GM19239 (cell line): ENCODE measurements around the gene PTPRN2.

Experiments
- DNase-seq: peaks from one replicate; pipeline ENCODE4 v3.0.0; 2011; ENCODE audit warnings: low spot score; ENCODE audit not compliant: insufficient read length
- FAIRE-seq: peaks from 2 replicates; lab custom pipeline; 2011; peaks lifted over from hg19 to GRCh38; lab: Jason Lieb, UNC

PTPRN2 gene

DNA sequence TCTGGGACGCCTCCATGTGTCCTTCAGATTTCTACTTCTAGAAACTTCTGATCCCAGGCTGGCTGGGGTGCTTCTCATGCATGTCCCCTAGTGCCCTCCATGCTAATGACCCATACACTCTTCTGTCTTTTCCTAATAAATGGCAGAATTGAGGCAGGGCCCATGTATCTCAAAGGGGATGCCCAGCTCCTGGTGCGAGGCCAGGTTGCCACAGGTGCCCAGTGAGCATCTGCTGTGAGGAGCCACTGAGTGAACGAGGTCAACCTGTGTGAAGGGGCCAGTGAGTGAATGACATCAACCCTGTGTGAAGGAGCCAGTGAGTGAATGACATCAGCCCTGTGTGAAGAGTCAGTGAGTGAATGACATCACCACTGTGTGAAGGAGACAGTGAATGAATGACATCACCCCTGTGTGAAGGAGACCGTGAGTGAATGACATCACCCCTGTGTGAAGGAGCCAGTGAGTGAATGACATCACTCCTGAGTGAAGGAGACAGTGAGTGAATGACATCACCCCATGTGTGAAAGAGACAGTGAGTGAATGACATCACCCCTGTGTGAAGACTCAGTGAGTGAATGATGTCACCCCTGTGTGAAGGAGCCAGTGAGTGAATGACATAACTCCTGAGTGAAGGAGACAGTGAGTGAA, 478.9 kb downstream of the PTPRN2 start:
- DNase-seq (no peak), FAIRE-seq (no peak)

GRCh38 chr7:158107806-158108205, 479.8 kb downstream of the PTPRN2 start:
- no peak for FAIRE-seq
- DNase-seq, result no peak

- FAIRE-seq, result no peak
- no peak for DNase-seq
Observed at GRCh38 chr7:158106272-158106671, 481.4 kb downstream of the PTPRN2 start.

- no peak for DNase-seq
- no peak for FAIRE-seq
Observed at GRCh38 chr7:158103378-158103777, 484.2 kb downstream of the PTPRN2 start.

GRCh38 chr7:158102897-158103296, 484.7 kb downstream of the PTPRN2 start:
- DNase-seq, result no peak
- FAIRE-seq, result no peak

DNA sequence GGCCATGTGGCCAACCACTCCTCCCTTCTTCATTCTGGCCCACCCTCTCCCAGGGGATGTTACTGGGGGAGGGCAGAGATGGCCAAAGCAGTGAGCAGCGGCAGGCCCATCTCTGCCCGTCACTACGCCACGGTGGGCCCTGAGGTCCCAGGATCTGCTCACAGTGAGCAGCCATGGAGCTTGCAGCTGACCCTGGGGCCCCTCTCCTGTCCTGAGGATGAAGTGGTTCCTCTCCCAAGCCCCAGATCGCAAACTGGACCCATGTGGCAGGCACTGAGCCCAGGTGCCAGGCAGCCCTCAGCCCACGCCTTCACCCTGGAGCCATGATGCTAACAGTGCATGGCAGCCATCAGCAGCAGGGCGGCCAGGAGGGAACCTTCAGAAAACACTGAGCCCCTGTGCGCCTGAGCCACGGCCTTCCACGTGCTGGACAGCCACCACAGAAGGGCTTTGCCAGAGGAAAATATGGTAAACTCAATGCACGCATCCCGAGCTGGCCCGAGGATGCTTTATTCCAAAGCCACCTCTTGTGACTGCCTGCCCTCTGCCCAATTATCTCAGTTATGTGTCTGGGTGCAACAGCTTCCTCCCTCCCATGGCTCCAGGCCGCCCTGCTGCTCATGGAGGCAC, 485.7 kb downstream of the PTPRN2 start:
- DNase-seq (no peak), FAIRE-seq (no peak)

- no peak for FAIRE-seq
- no peak for DNase-seq
Observed at GRCh38 chr7:158098125-158099030, 489.2 kb downstream of the PTPRN2 start.

- DNase-seq (no peak), FAIRE-seq (no peak)
Observed at GRCh38 chr7:158097453-158098124, 490.0 kb downstream of the PTPRN2 start.

DNA sequence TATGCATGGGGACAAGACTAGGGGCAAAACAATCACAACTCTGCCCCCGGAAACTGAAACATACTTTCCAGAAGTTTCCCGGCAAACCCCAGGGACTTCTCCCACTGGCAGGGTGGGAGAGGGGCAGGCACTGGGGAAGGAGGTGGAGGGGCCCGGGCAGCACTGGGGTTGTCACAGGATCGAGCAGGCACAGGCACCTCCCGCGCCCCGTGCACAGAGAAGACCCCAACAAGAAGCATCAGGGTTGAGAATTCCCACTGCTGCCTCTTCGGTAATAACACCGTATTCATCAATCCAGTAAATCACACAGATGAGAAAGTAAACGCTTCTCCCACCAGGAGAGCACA, 490.5 kb downstream of the PTPRN2 start:
- DNase-seq (no peak), FAIRE-seq (no peak)

- no peak for FAIRE-seq
Observed at GRCh38 chr7:158096582-158096981, 491.0 kb downstream of the PTPRN2 start.

DNA sequence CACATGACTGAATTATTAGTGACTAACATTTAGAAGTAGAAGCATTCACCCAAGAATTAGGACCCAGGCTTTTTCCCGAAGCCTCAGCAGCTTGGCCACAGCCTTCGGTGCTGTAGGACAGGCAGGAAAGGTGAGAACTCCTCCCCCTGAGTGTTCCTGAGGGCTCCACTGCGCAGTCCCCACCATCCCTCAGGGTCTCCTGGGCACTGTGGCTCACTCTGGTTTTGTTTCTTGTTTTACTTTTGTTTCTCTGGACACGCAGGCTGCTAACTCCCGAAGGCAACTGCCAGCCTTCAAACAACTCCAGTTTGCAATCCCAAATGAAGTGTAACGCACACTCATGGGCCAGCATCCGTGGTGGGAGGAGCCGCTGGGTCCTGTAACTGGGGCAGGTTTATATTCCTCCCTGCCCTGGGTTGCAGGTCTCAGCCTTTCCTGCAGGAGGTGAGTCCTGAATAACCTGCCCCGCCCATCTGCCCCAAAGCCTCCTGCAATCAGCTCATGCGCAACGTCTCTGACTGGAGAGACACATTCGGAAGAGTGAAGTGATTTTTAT, 492.9 kb downstream of the PTPRN2 start:
- no peak for FAIRE-seq
- DNase-seq, result no peak

More at GRCh38 chr7:158096582-158096981, 491.0 kb downstream of the PTPRN2 start:
- no peak for DNase-seq

- no peak for DNase-seq
- no peak for FAIRE-seq
Observed at GRCh38 chr7:158094046-158094445, 493.6 kb downstream of the PTPRN2 start.

DNA sequence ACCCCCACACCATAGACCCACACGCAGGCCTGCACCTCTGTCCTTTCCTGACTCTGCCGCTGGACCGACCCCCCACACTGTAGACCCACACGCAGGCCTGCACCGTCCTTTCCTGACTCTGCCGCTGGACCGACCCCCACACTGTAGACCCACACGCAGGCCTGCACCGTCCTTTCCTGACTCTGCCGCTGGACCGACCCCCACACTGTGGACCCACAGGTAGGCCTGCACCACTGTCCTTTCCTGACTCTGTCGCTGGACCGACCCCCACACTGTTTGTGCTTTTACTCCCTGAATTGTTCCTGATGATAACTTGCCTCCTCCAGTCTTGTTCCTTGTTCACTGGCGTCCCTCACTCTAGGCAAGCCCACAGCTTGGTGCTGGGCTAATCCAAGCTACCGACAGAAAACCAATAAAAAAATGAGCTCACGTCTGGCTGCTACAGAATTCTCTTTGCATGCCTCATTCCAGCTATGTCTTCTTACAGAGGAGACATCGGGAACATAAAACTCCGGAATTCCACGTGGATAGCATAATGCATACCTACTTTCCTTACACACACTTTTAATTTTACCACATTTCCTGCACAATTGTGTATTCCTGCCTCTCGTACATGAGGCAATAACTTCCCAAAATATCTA, 494.3 kb downstream of the PTPRN2 start:
- no peak for FAIRE-seq
- no peak for DNase-seq

- FAIRE-seq, result no peak
- no peak for DNase-seq
Observed at GRCh38 chr7:158087196-158087595, 500.4 kb downstream of the PTPRN2 start.

- no peak for FAIRE-seq
Observed at GRCh38 chr7:158085741-158086695, 501.6 kb downstream of the PTPRN2 start.

GRCh38 chr7:158084555-158084954, 503.1 kb downstream of the PTPRN2 start:
- DNase-seq, result no peak
- FAIRE-seq, result no peak

More at GRCh38 chr7:158085741-158086695, 501.6 kb downstream of the PTPRN2 start:
- no peak for DNase-seq

DNA sequence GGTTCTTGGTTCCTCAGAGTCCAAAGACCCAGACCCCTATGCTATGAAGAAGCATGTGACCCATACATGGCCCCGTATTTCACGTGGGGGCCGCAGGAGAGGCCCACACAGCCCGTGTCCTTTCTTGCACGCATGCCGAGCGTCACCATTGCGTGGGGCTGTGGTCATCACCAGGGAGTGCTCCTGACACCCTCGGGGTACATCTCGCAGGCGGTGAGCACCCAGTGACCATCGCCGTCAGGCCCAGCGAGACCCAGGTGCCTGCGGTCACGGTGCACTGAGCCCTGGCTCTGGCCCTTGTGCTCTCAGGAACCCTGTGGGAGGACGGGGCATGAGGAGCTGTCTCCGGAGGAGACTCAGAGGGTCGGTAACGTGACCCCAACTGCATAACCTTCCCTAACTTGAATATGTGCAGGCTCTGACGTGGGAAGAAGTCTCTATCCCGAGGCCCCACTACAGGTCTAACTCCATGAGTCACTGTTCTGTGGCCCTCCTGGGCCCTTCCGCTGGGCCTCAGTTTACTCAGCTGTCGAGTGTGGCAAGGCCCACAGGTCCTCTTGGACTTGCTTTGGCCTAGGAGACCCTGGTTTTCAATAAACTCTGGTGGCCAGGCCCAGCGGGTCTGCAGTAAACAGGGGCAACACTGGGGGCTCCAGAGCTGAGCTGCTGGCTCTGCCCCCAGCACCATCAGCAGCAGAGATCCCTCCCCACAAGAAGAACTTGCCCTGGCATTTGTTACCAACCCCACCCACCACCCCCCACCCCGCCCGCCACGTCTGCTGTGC, 503.9 kb downstream of the PTPRN2 start:
- FAIRE-seq (no peak), DNase-seq (no peak)

- no peak for DNase-seq
- no peak for FAIRE-seq
Observed at GRCh38 chr7:158082761-158083160, 504.9 kb downstream of the PTPRN2 start.
